GM12874 (cell line): ENCODE measurements around the gene TNFRSF21.

Experiments used
- TF ChIP-seq, protein P1 (sequence below): IDR thresholded peaks from 2 replicates; pipeline ENCODE4 v1.5.1; 2011; ENCODE audit warnings: low read depth, mild to moderate bottlenecking, control low read depth, low read length, moderate library complexity; ENCODE audit not compliant: insufficient read depth

The TNFRSF21 gene

DNA sequence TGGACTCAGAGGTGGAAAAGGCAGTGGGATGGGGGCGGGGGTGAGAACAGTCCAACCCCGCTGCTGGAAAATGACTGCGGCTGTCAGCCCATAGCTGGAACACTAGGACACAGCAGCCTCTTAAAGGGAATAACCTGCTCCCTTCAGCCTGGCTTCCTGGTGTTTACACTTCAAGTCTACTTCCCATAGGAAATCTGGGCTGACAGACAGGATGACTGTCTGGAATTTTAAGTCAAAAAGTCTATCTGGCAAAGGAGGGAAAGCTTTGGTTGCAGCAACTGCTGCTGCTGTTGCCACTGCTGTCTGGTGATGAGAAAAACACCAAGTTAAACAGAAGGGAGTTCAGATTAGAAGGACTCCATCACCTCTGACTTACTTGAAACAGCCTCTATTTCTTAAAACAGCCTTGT, 44.9 kb downstream of the TNFRSF21 start:
- TF ChIP-seq, protein P1, sequence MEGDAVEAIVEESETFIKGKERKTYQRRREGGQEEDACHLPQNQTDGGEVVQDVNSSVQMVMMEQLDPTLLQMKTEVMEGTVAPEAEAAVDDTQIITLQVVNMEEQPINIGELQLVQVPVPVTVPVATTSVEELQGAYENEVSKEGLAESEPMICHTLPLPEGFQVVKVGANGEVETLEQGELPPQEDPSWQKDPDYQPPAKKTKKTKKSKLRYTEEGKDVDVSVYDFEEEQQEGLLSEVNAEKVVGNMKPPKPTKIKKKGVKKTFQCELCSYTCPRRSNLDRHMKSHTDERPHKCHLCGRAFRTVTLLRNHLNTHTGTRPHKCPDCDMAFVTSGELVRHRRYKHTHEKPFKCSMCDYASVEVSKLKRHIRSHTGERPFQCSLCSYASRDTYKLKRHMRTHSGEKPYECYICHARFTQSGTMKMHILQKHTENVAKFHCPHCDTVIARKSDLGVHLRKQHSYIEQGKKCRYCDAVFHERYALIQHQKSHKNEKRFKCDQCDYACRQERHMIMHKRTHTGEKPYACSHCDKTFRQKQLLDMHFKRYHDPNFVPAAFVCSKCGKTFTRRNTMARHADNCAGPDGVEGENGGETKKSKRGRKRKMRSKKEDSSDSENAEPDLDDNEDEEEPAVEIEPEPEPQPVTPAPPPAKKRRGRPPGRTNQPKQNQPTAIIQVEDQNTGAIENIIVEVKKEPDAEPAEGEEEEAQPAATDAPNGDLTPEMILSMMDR, result no peak

DNA sequence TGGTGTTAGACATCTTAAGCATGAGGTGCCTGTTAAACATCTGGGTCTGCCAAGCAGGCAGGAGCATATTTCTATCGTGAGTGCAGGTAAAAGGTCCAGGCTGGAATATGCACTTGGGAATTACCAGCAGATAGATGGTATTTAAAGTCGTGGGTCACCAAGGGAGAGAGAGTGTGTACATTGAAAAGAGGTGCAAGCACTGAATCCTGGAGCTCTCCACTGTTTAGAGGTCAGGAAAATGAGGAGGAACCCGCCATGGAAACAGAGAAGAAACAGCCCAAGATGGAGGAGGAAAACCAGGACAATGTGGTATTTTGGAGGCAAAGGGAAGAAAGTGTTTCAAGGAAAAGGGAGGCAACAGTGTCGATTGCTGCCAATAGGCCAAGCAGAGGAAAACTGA, 46.4 kb downstream of the TNFRSF21 start:
- TF ChIP-seq, protein P1, result no peak

- TF ChIP-seq, protein P1, result no peak
These were observed 47.5 kb downstream of the TNFRSF21 start for GRCh38 chr6:47262231-47262630.

DNA sequence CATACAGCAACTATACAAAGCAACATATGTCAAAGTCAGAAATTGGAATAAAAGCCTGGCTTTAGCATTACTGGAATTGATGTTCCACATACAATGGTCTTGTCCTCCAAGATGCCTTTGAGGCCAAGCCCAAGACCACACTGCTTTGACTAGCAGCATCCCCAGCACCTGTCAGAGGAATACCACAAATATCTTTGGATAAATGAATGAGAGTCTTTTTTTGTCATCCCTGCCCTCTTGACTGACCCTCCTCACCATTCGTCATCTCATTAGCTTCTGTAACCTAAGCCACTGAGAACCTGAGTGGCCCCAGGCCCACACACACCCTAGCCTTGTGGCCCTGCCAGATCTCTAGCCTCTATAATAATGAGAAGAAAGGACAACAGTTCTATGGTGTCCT, 48.5 kb downstream of the TNFRSF21 start:
- TF ChIP-seq, protein P1, result no peak

GRCh38 chr6:47260021-47260420, 49.7 kb downstream of the TNFRSF21 start:
- TF ChIP-seq, protein P1, result no peak

GRCh38 chr6:47258724-47259347, 50.9 kb downstream of the TNFRSF21 start:
- TF ChIP-seq, protein P1, result no peak

DNA sequence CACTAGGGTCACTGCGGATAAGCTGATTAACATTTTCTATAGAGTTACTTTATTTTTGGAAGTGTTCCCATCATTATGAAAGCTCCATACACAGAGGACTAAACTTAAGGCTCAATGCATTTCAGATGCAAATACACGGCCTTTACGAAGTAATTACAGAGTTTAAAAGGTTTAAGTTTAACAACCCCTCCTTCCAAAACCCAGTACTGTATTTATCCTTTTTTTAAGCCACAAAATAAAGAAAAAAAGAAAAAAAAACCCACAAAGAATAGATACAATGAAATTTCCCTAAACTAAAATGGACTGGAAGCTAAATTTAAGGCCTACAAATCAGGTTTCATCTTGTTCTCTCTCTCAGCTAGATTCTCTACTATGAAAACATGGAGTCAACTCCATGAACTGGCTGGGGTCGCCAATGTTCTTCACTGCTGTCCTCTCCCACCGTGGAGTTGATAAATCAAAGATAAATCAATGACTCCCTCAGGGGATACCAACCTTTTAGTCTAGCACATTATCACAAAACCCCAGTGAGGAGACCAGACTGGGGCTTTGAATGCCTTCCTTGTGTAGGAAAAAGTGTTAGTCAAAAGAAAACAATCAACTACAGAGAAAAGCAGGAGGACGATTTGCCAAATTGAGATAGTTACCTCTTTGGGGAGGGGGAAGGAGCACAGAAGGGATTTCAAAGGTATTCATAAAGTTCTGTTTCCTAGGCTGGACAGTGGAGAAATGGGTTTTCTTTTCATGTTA, 52.5 kb downstream of the TNFRSF21 start:
- TF ChIP-seq, protein P1, result no peak
